Subcutaneous adipose tissue (tissue), 4 donors: ENCODE data around the gene MAPK10. TPM values are rescaled to one million over a fixed set of nuclear protein-coding genes. Genes with fewer than 3 reads are reported as not detected.

Source experiments
- total RNA-seq, 4 donors: library from RNA; depleted of rRNA; stranded (reverse); fragments of >200 nt; gene quantifications; one replicate each; pipeline ENCODE4 v1.1.0, GENCODE V29; 2016
- TF ChIP-seq, protein P1 (sequence below): fragments of 450-650 bp; IDR thresholded peaks from one replicate; pipeline ENCODE4 v1.5.1; 2016; ENCODE audit warnings: low read depth, mild to moderate bottlenecking, control low read depth, antibody characterized with exemption, moderate library complexity

The MAPK10 gene
- total RNA-seq, 4 donors from 2014 or later, result 12.9 to 61.6 (median 34.8) TPM

DNA sequence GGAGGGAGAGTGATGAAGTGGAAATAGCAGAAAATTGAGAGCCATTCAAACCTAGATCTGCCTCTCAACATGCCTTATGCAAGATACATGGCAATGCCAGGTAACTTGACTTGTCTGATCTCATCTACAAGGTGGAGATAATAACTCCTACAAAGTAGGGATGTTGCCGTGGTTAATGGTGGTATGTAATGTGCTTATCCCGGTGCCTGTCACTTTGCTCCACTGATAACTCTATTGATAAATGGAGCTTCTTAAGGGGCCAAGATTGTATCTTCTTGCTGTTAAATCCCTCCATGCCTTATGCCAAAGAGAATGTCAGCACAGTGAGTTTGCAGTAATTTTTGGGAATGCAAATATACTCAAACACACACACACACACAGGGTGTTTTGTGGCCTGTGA, 355.8 kb downstream of the MAPK10 start:
- TF ChIP-seq, protein P1, sequence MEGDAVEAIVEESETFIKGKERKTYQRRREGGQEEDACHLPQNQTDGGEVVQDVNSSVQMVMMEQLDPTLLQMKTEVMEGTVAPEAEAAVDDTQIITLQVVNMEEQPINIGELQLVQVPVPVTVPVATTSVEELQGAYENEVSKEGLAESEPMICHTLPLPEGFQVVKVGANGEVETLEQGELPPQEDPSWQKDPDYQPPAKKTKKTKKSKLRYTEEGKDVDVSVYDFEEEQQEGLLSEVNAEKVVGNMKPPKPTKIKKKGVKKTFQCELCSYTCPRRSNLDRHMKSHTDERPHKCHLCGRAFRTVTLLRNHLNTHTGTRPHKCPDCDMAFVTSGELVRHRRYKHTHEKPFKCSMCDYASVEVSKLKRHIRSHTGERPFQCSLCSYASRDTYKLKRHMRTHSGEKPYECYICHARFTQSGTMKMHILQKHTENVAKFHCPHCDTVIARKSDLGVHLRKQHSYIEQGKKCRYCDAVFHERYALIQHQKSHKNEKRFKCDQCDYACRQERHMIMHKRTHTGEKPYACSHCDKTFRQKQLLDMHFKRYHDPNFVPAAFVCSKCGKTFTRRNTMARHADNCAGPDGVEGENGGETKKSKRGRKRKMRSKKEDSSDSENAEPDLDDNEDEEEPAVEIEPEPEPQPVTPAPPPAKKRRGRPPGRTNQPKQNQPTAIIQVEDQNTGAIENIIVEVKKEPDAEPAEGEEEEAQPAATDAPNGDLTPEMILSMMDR, result no peak

DNA sequence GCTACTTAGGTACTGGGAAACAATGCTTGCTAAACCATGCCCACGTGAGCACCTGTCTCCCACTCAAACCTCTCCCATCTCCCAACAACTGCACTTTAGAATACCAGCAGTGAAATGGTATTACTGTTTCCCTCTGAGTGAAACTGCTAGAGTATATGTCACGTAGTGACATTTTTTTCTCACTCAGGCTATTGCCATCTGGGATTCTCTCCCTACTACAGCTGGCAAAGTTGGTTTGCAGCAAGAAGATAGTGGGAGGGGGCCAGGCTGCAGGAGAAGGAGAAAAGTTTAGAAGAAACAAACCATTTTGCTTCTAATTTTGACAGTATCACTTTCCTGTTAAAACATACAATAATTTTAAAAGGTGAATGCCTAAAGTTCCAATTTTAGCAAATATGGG, 358.3 kb downstream of the MAPK10 start:
- TF ChIP-seq, protein P1, result no peak

DNA sequence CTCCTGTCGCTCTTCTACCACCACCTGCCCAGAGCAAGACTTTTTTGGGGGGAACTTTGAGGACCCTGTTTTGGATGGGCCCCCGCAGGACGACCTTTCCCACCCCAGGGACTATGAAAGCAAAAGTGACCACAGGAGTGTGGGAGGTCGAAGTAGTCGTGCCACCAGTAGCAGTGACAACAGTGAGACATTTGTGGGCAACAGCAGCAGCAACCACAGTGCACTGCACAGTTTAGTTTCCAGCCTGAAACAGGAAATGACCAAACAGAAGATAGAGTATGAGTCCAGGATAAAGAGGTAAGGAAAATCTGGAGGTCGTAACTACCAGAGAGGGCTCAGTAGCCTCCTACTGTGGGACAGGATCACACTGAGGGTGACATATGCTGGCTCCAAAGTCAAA, 364.5 kb downstream of the MAPK10 start:
- TF ChIP-seq, protein P1, result no peak

DNA sequence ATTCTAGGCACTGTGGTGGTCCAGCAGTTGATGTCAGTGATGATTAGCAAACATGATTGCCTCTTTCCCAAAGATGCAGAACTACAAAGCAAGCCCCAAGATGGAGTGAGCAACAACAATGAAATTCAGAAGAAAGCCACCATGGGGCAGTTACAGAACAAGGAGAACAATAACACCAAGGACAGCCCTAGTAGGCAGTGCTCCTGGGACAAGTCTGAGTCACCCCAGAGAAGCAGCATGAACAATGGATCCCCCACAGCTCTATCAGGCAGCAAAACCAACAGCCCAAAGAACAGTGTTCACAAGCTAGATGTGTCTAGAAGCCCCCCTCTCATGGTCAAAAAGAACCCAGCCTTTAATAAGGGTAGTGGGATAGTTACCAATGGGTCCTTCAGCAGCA, 365.3 kb downstream of the MAPK10 start:
- TF ChIP-seq, protein P1, result no peak

DNA sequence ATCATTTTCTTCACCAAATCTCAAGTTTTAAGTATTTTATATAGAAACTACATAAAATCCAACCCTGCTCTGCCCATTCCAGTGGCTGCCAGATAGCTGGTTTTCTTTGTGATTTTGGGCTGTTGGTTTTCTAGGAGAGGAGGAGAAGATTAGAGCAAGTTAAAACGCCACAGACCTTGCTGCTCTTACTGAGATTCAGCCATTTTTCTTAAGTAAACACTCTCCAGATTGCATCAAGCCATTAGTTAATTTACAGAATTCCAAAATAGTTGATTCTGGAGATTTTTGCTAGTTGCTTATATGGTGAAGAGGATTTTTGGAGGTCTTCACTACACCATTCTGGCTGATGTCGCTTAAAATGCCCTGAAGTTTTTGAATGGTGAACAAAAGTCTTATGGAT, 366.2 kb downstream of the MAPK10 start:
- TF ChIP-seq, protein P1, result no peak

DNA sequence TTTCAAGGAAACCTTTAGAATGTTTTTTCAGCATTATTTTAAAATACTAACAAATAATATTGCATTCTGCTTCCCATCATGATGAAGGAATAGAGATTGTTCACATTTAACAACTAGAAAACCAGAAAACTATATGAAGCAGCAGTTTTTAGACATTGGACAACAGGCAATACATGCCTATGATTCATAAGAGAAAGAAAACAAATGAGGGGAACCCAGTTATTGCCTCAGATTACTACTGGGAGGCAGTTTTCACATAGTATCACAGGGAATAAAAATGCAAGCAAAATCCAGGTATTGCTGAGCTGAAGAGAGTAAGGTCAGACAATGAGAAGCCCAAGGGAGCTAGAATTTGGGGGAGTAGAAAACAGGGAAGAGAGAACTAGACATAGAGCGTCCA, 373.6 kb downstream of the MAPK10 start:
- TF ChIP-seq, protein P1, result no peak

DNA sequence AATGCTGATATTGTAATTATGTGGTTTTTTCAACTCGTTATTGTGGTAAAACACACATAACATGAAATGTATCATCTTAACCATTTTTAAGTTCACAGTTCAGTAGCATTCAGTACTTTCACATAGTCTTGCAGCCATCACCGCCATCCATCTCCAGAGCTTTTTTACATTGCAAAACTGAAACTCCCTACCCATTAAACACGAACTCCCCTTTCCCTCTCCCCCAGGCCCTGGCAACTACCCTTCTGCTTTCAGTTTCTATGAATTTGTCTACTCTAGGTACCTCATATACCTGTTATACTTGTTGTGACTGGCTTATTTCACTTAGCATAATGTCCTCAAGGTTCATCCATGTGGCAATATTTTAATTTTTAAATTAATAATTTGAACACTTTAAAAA, 380.6 kb downstream of the MAPK10 start:
- TF ChIP-seq, protein P1, result no peak
